KMS-11 (cell line): Measurements from ENCODE around the gene PI4KB.

ENCODE experiments used
- H2AFZ ChIP-seq: fragments of 200-600 bp; sonication (generic); 2 replicates; pipeline ENCODE4 v1.6.1; 2016; ENCODE audit warnings: antibody characterized with exemption, mixed run types, low read depth
- H3K27ac ChIP-seq: fragments of 200-600 bp; sonication (generic); 2 replicates; pipeline ENCODE4 v1.6.1; 2016; ENCODE audit warnings: mild to moderate bottlenecking, mixed run types
- H3K27me3 ChIP-seq: fragments of 200-600 bp; sonication (generic); 2 replicates; pipeline ENCODE4 v1.6.1; 2017; ENCODE audit warnings: mild to moderate bottlenecking, low read depth, mixed run types, moderate library complexity; ENCODE audit not compliant: insufficient read depth
- H3K36me3 ChIP-seq: fragments of 200-600 bp; sonication (generic); 2 replicates; pipeline ENCODE4 v1.6.1; 2017; ENCODE audit warnings: mild to moderate bottlenecking, mixed run types; ENCODE audit not compliant: insufficient read depth
- H3K4me1 ChIP-seq: fragments of 200-600 bp; sonication (generic); 2 replicates; pipeline ENCODE4 v1.6.1; 2016; ENCODE audit warnings: mild to moderate bottlenecking, low read depth, mixed run types; ENCODE audit not compliant: poor library complexity, severe bottlenecking
- H3K4me2 ChIP-seq: fragments of 200-600 bp; sonication (generic); 2 replicates; pipeline ENCODE4 v1.7.0; 2016; ENCODE audit warnings: mild to moderate bottlenecking, mixed run types
- H3K4me3 ChIP-seq: fragments of 200-600 bp; sonication (generic); IDR thresholded peaks from 2 replicates; pipeline ENCODE4 v1.6.1; 2017; ENCODE audit warnings: low read depth, low read length, mixed read lengths; ENCODE audit not compliant: insufficient read depth
- H3K79me2 ChIP-seq: fragments of 200-600 bp; sonication (generic); 2 replicates; pipeline ENCODE4 v1.6.1; 2016; ENCODE audit warnings: low read depth, mixed run types; ENCODE audit not compliant: insufficient read depth
- H3K9ac ChIP-seq: fragments of 200-600 bp; sonication (generic); 2 replicates; pipeline ENCODE4 v1.6.1; 2016; ENCODE audit warnings: mild to moderate bottlenecking, mixed run types
- H4K20me1 ChIP-seq: fragments of 200-600 bp; sonication (generic); 2 replicates; pipeline ENCODE4 v1.6.1; 2016; ENCODE audit warnings: mild to moderate bottlenecking, mixed run types; ENCODE audit not compliant: insufficient read depth
- TF ChIP-seq, protein P1 (sequence below): fragments of 200-600 bp; sonication (generic); conservative IDR thresholded peaks from 2 replicates; pipeline ENCODE4 v1.6.1; 2017; ENCODE audit warnings: low read depth, mild to moderate bottlenecking, antibody characterized with exemption, low read length, moderate library complexity, mixed read lengths

PI4KB gene

DNA sequence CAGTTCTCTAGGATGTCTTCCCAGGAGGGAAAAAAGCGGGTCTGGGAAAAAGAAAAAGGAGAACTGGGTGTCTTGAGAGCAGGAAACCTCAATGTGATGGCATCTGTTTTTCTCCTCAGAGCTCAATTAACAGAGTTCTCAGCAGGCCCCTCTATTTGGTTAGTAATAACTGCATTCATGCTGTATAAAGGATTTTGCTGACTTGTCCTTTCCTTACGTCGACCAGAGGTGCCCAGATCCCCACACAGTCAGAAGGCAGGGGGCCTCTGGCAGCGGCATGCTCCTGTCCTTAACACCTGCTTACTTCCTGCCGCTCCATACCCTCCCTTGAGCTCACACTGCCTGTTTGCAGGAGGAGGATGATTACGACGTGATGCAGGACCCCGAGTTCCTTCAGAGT is 60.4 kb downstream of the PI4KB start:
- no peaks in the 10 kb centered on the region for H3K27me3 ChIP-seq
- no peak overlapping the region for H3K9ac ChIP-seq
- no peak overlapping the region for H2AFZ ChIP-seq
- H3K36me3 ChIP-seq: peaks cover 25% of the 10 kb centered on the region; the same call in 1 of the 2 replicates
- peaks cover 10% of the 10 kb centered on the region; the same call in 1 of the 2 replicates for H3K79me2 ChIP-seq
- H3K4me1 ChIP-seq: no peaks in the 10 kb centered on the region
- no peak overlapping the region for H3K4me2 ChIP-seq
- no peaks in the 10 kb centered on the region for H4K20me1 ChIP-seq
- no peak overlapping the region for H3K4me3 ChIP-seq
- no peak overlapping the region for H3K27ac ChIP-seq
- TF ChIP-seq, protein P1, sequence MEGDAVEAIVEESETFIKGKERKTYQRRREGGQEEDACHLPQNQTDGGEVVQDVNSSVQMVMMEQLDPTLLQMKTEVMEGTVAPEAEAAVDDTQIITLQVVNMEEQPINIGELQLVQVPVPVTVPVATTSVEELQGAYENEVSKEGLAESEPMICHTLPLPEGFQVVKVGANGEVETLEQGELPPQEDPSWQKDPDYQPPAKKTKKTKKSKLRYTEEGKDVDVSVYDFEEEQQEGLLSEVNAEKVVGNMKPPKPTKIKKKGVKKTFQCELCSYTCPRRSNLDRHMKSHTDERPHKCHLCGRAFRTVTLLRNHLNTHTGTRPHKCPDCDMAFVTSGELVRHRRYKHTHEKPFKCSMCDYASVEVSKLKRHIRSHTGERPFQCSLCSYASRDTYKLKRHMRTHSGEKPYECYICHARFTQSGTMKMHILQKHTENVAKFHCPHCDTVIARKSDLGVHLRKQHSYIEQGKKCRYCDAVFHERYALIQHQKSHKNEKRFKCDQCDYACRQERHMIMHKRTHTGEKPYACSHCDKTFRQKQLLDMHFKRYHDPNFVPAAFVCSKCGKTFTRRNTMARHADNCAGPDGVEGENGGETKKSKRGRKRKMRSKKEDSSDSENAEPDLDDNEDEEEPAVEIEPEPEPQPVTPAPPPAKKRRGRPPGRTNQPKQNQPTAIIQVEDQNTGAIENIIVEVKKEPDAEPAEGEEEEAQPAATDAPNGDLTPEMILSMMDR: no peak

DNA sequence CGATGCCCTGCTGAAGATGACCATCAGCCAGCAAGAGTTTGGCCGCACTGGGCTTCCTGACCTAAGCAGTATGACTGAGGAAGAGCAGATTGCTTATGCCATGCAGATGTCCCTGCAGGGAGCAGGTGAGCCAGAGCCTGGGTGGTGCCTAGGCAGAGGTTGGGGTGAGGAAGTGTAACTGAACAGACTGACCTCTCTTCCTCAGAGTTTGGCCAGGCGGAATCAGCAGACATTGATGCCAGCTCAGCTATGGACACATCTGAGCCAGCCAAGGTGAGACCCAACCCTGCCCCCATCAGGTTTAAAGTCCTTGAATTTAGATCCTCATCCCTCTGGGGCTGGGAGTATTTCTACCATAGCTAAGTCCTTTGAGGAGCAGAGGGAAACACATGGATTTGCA is 60.9 kb downstream of the PI4KB start:
- Histone ChIP-seq H3K36me3 (peaks cover 25% of the 10 kb centered on the region; the same call in 1 of the 2 replicates), H3K4me2 (no peak overlapping the region), H4K20me1 (no peaks in the 10 kb centered on the region), H2AFZ (no peak overlapping the region), H3K4me1 (no peaks in the 10 kb centered on the region), H3K4me3 (no peak overlapping the region), H3K27ac (no peak overlapping the region), H3K9ac (no peak overlapping the region), H3K79me2 (peaks cover 15% of the 10 kb centered on the region; the same call in 1 of the 2 replicates), H3K27me3 (no peaks in the 10 kb centered on the region)
- TF ChIP-seq, protein P1: no peak

DNA sequence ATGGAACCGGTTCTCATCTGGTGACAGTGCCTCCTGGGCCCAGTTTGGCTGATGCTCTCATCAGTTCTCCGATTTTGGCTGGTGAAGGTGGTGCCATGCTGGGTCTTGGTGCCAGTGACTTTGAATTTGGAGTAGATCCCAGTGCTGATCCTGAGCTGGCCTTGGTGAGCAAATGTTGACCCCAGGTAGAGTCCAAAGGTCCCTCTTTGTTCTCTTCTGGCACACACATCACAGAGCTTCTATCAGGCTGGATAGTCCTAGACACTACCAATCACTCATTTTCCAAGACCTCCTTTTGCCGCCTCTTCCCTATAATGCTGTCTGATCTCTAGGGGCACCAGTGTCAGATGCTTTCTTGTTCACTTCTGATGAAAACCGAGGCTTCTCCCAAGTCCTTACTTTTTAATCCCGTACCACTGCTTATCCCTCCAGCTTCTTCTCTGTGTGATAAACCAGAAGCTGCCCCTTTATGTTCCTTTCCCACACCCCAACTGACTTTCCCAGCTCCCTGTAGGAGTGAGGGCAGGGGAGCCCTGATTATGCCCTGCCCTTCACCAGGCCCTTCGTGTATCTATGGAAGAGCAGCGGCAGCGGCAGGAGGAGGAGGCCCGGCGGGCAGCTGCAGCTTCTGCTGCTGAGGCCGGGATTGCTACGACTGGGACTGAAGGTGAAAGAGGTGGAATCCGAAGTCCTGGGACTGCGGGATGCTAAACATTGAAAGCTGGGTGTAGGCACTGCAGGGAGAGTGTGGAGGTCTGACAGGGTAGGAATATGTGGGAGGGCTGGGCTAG is 61.6 kb downstream of the PI4KB start:
- H2AFZ ChIP-seq: no peak overlapping the region
- H3K4me1 ChIP-seq: no peaks in the 10 kb centered on the region
- H3K9ac ChIP-seq: no peak overlapping the region
- no peak overlapping the region for H3K4me2 ChIP-seq
- H3K36me3 ChIP-seq: peaks cover 25% of the 10 kb centered on the region; the same call in 1 of the 2 replicates
- H3K4me3 ChIP-seq: no peak overlapping the region
- no peak overlapping the region for H3K27ac ChIP-seq
- no peaks in the 10 kb centered on the region for H3K27me3 ChIP-seq
- TF ChIP-seq, protein P1: no peak
- peaks cover 21% of the 10 kb centered on the region; the same call in 1 of the 2 replicates for H3K79me2 ChIP-seq
- no peaks in the 10 kb centered on the region for H4K20me1 ChIP-seq

DNA sequence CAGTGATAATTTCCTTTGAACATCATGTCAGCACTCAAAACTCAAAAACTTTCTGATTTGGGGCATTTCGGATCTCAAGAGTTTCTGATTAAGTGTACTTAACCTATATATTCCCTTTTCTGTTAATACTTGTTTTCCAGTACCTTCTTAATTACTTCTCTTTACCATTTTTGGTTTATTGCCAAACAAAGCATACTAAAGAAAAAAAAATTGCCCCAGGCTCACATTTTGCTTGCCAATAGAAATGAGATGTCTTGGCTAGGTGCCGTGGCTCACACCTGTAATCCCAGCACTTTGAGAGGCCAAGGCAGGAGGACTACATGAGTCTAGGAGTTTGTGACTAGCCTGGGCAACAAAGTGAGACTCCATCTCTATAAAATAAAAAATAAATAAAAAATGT is 67.9 kb downstream of the PI4KB start:
- peaks cover 4% of the 10 kb centered on the region; the same call in 1 of the 2 replicates for H3K36me3 ChIP-seq

More for the DNA sequence above, 67.9 kb downstream of the PI4KB start:
- H3K4me3 ChIP-seq: no peak overlapping the region
- no peak overlapping the region for H3K4me2 ChIP-seq
- peaks cover 82% of the 10 kb centered on the region for H3K79me2 ChIP-seq
- no peak overlapping the region for H2AFZ ChIP-seq
- no peaks in the 10 kb centered on the region for H3K27me3 ChIP-seq
- no peaks in the 10 kb centered on the region; the same call in 1 of the 2 replicates for H4K20me1 ChIP-seq
- peaks cover 7% of the 10 kb centered on the region for H3K4me1 ChIP-seq
- H3K27ac ChIP-seq: no peak overlapping the region
- TF ChIP-seq, protein P1: no peak
- no peak overlapping the region for H3K9ac ChIP-seq
